DOHH2 (cell line): ENCODE measurements around the gene KCNMA1.

ENCODE experiments used
- H3F3A ChIP-seq: fragments of 200-600 bp; sonication (generic), shearing (Covaris generic); 2 replicates; pipeline ENCODE4 v1.6.0; 2016; ENCODE audit warnings: antibody characterized with exemption, mild to moderate bottlenecking; ENCODE audit not compliant: control insufficient read depth, insufficient read depth
- H3K27ac ChIP-seq: fragments of 200-600 bp; sonication (generic); 2 replicates; pipeline ENCODE4 v1.5.1; 2014; ENCODE audit warnings: low read depth, mild to moderate bottlenecking, low read length, moderate library complexity
- H3K27me3 ChIP-seq: fragments of 200-600 bp; sonication (generic); 2 replicates; pipeline ENCODE4 v1.6.1; 2014; ENCODE audit warnings: mild to moderate bottlenecking, low read length, mixed read lengths; ENCODE audit not compliant: control insufficient read depth
- H3K36me3 ChIP-seq: fragments of 200-600 bp; sonication (generic); 2 replicates; pipeline ENCODE4 v1.6.1; 2014; ENCODE audit warnings: mild to moderate bottlenecking, low read length, moderate library complexity, mixed read lengths; ENCODE audit not compliant: control insufficient read depth
- H3K4me1 ChIP-seq: fragments of 200-600 bp; sonication (generic); 2 replicates; pipeline ENCODE4 v1.6.1; 2014; ENCODE audit warnings: mild to moderate bottlenecking, low read length, mixed read lengths; ENCODE audit not compliant: control insufficient read depth
- H3K4me2 ChIP-seq: fragments of 200-600 bp; sonication (generic); 2 replicates; pipeline ENCODE4 v1.6.0; 2014; ENCODE audit warnings: mild to moderate bottlenecking, low read length, moderate library complexity
- H3K4me3 ChIP-seq: fragments of 200-600 bp; sonication (generic); 2 replicates; pipeline ENCODE4 v1.5.1; 2014; ENCODE audit warnings: mild to moderate bottlenecking, low read length, mixed read lengths
- H3K79me2 ChIP-seq: fragments of 200-600 bp; sonication (generic); 2 replicates; pipeline ENCODE4 v1.6.1; 2014; ENCODE audit warnings: mild to moderate bottlenecking, low read length, mixed read lengths; ENCODE audit not compliant: control insufficient read depth
- H3K9me2 ChIP-seq: fragments of 200-600 bp; sonication (generic); replicated peaks from 2 replicates; pipeline ENCODE4 v1.6.1; 2014; ENCODE audit warnings: mild to moderate bottlenecking, low read length, mixed read lengths; ENCODE audit not compliant: control insufficient read depth
- H3K9me3 ChIP-seq: fragments of 200-600 bp; sonication (generic); 2 replicates; pipeline ENCODE4 v1.6.1; 2014; ENCODE audit warnings: antibody characterized with exemption, low read length, mixed read lengths; ENCODE audit not compliant: control insufficient read depth, insufficient read depth
- H4K20me1 ChIP-seq: fragments of 200-600 bp; sonication (generic); 2 replicates; pipeline ENCODE4 v1.6.0; 2014; ENCODE audit warnings: low read depth, mild to moderate bottlenecking, antibody characterized with exemption, low read length, moderate library complexity; ENCODE audit not compliant: control insufficient read depth, insufficient read depth
- CTCF ChIP-seq: fragments of 200-600 bp; sonication (generic); IDR thresholded peaks from one replicate; pipeline ENCODE4 v1.5.1; 2014; ENCODE audit warnings: antibody characterized with exemption, mild to moderate bottlenecking, low read depth, low read length; ENCODE audit not compliant: poor library complexity, severe bottlenecking
- EZH2phosphoT487 ChIP-seq: fragments of 200-600 bp; sonication (generic); IDR thresholded peaks from 2 replicates; pipeline ENCODE4 v1.6.1; 2017; ENCODE audit warnings: borderline replicate concordance, mild to moderate bottlenecking, antibody characterized with exemption, low read length, moderate library complexity, mixed read lengths

The KCNMA1 gene

GRCh38 chr10:77514870-77515269 is 122.7 kb downstream of the KCNMA1 start:
- Histone ChIP-seq H3K4me3 (no peak overlapping the region), H4K20me1 (no peaks in the 10 kb centered on the region), H3K4me1 (no peaks in the 10 kb centered on the region), H3K9me2 (no peaks in the 10 kb centered on the region), H3K27me3 (peaks cover 12% of the 10 kb centered on the region), H3K27ac (no peak overlapping the region), H3K79me2 (no peaks in the 10 kb centered on the region), H3K36me3 (no peaks in the 10 kb centered on the region), H3F3A (no peaks in the 10 kb centered on the region), H3K4me2 (no peak overlapping the region), H3K9me3 (no peaks in the 10 kb centered on the region)
- TF ChIP-seq CTCF (no peak), EZH2phosphoT487 (no peak)

GRCh38 chr10:77513781-77514331 is 123.8 kb downstream of the KCNMA1 start:
- no peaks in the 10 kb centered on the region for H3K79me2 ChIP-seq
- H3K4me2 ChIP-seq: no peak overlapping the region
- H3K4me3 ChIP-seq: no peak overlapping the region
- no peak overlapping the region for H3K27ac ChIP-seq
- H3F3A ChIP-seq: no peaks in the 10 kb centered on the region
- no peaks in the 10 kb centered on the region for H3K36me3 ChIP-seq
- TF ChIP-seq EZH2phosphoT487 (no peak), CTCF (no peak)
- H3K27me3 ChIP-seq: peaks cover 12% of the 10 kb centered on the region
- no peaks in the 10 kb centered on the region for H3K4me1 ChIP-seq
- H3K9me2 ChIP-seq: no peaks in the 10 kb centered on the region
- H4K20me1 ChIP-seq: no peaks in the 10 kb centered on the region
- no peaks in the 10 kb centered on the region for H3K9me3 ChIP-seq

DNA sequence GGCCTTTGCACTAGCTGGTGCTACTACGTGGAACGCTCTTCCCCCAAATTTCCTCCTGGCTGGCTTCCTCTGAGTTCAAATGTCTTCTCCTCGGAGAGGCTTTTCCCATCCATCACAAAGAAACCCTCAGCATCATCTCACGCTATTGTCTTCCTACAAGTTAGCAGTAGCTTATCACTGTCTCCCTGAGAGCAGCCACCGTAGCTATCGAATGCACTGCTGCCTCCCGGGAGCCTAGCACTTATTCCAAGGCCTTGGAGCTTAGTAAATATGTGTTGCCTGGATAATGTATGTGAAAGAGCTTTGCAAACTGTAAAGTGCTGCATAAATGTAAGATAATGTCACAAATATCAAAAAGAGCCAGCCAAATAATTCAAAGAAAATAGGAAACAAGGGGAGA is 124.4 kb downstream of the KCNMA1 start:
- no peaks in the 10 kb centered on the region for H3K79me2 ChIP-seq

More for the DNA sequence above, 124.4 kb downstream of the KCNMA1 start:
- no peaks in the 10 kb centered on the region for H3K36me3 ChIP-seq
- H3K4me2 ChIP-seq: no peak overlapping the region
- H4K20me1 ChIP-seq: no peaks in the 10 kb centered on the region
- no peaks in the 10 kb centered on the region for H3K9me2 ChIP-seq
- no peaks in the 10 kb centered on the region for H3F3A ChIP-seq
- peaks cover 12% of the 10 kb centered on the region for H3K27me3 ChIP-seq
- H3K4me1 ChIP-seq: no peaks in the 10 kb centered on the region
- H3K9me3 ChIP-seq: no peaks in the 10 kb centered on the region
- H3K27ac ChIP-seq: no peak overlapping the region
- no peak overlapping the region for H3K4me3 ChIP-seq
- TF ChIP-seq EZH2phosphoT487 (no peak), CTCF (no peak)
